ENCODE results near the gene CDH23. TPM values are rescaled to one million over a fixed set of nuclear protein-coding genes. Genes with fewer than 3 reads are reported as not detected.

CDH23 gene
- total RNA-seq, 2 donors from 2014 or later, result 3.9 to 74.8 TPM

- 87% methylated on average over 7 of the region's 7 CpGs for WGBS
- intact Hi-C loops (cut with DNase I), result no loop called here
- TF ChIP-seq POLR2A (IDR thresholded peaks at IDR 0.05) (no peak), CTCF (IDR thresholded peaks at IDR 0.05) (no peak), POLR2AphosphoS5 (IDR thresholded peaks at IDR 0.05) (no peak)
- Histone ChIP-seq H3K27me3 (replicated peaks; ENCODE audit: insufficient read depth) (no peaks in the 10 kb centered on the region), H3K9me3 (no peaks in the 10 kb centered on the region), H3K36me3 (no peaks in the 10 kb centered on the region), H3K27ac (no peak overlapping the region), H3K4me3 (no peak overlapping the region), H3K4me1 (replicated peaks) (no peaks in the 10 kb centered on the region)
- no peak for DNase-seq (ENCODE audit: low spot score)
Measured at GRCh38 chr10:71656220-71656619, 259.5 kb downstream of the CDH23 start.

- H3K9me3 ChIP-seq, result no peaks in the 10 kb centered on the region
- TF ChIP-seq POLR2A (IDR thresholded peaks at IDR 0.05), result no peak
- no peak for TF ChIP-seq POLR2AphosphoS5 (IDR thresholded peaks at IDR 0.05)
- no peaks in the 10 kb centered on the region for H3K36me3 ChIP-seq
- intact Hi-C loops (cut with DNase I), result no loop called here
- H3K4me1 ChIP-seq (replicated peaks), result no peaks in the 10 kb centered on the region
- no peaks in the 10 kb centered on the region for H3K27me3 ChIP-seq (replicated peaks; ENCODE audit: insufficient read depth)
- no peak overlapping the region for H3K4me3 ChIP-seq
- no peak overlapping the region for H3K27ac ChIP-seq
- DNase-seq (ENCODE audit: low spot score), result no peak
- WGBS, result 86% methylated on average over 16 of the region's 16 CpGs
Measured at GRCh38 chr10:71657604-71658466, 261.1 kb downstream of the CDH23 start.

- TF ChIP-seq POLR2AphosphoS5 (IDR thresholded peaks at IDR 0.05), result no peak
- no peak for TF ChIP-seq POLR2A (IDR thresholded peaks at IDR 0.05)
- TF ChIP-seq CTCF (IDR thresholded peaks at IDR 0.05), result no peak
- H3K4me1 ChIP-seq (replicated peaks), result no peaks in the 10 kb centered on the region
- no peaks in the 10 kb centered on the region for H3K9me3 ChIP-seq
- intact Hi-C loops (cut with DNase I), result no loop called here
- WGBS, result 91% methylated on average over 8 of the region's 8 CpGs
- H3K27me3 ChIP-seq (replicated peaks; ENCODE audit: insufficient read depth), result no peaks in the 10 kb centered on the region
- H3K27ac ChIP-seq, result no peak overlapping the region
- H3K36me3 ChIP-seq, result no peaks in the 10 kb centered on the region
- no peak for DNase-seq (ENCODE audit: low spot score)
- H3K4me3 ChIP-seq, result no peak overlapping the region
Measured at GRCh38 chr10:71658467-71658745, 261.7 kb downstream of the CDH23 start.

GRCh38 chr10:71659111-71659634 lies 262.5 kb downstream of the CDH23 start:
- H3K36me3 ChIP-seq, result no peaks in the 10 kb centered on the region
- H3K9me3 ChIP-seq, result no peaks in the 10 kb centered on the region
- no peaks in the 10 kb centered on the region for H3K27me3 ChIP-seq (replicated peaks; ENCODE audit: insufficient read depth)
- 83% methylated on average over 5 of the region's 5 CpGs for WGBS
- H3K4me3 ChIP-seq, result no peak overlapping the region
- no peak overlapping the region for H3K27ac ChIP-seq
- intact Hi-C loops (cut with DNase I), result no loop called here
- no peaks in the 10 kb centered on the region for H3K4me1 ChIP-seq (replicated peaks)
- TF ChIP-seq POLR2AphosphoS5 (IDR thresholded peaks at IDR 0.05) (no peak), POLR2A (IDR thresholded peaks at IDR 0.05) (no peak), CTCF (IDR thresholded peaks at IDR 0.05) (no peak)
- no peak for DNase-seq (ENCODE audit: low spot score)

GRCh38 chr10:71659737-71660136 lies 263.0 kb downstream of the CDH23 start:
- WGBS, result 86% methylated on average over 10 of the region's 10 CpGs
- Histone ChIP-seq H3K9me3 (no peaks in the 10 kb centered on the region), H3K27me3 (replicated peaks; ENCODE audit: insufficient read depth) (no peaks in the 10 kb centered on the region), H3K4me3 (no peak overlapping the region), H3K36me3 (no peaks in the 10 kb centered on the region), H3K27ac (no peak overlapping the region), H3K4me1 (replicated peaks) (peaks cover 2% of the 10 kb centered on the region)
- no peak for TF ChIP-seq CTCF (IDR thresholded peaks at IDR 0.05)
- no peak for TF ChIP-seq POLR2AphosphoS5 (IDR thresholded peaks at IDR 0.05)
- no peak for TF ChIP-seq POLR2A (IDR thresholded peaks at IDR 0.05)
- DNase-seq (ENCODE audit: low spot score), result no peak
- intact Hi-C loops (cut with DNase I), result no loop called here
